ENCODE measurements around the gene INO80B. TPM values are rescaled to one million over a fixed set of nuclear protein-coding genes. Genes with fewer than 3 reads are reported as not detected.

The INO80B gene
- total RNA-seq, 1 experiment from 2014 or later = 24.0 TPM

DNA sequence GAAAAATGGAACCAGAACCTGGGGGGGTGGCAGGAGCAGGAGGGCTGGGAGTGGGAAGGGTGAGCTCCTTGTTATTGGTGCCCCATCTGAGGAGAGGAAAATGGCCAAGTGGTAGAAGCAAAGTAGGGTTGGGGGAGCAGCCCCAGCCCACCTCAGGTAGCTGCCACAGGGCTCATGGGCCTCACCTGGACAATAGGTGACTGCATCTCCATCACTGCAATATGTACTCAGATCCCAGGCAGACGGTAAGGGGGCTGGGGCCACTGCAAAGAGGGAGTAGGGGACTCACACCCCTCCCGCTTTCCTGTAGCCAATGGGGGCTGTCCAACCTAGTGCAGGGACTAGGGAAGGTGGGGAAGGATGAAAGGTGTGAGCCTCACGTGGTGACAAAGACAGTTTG is 37.7 kb upstream of the INO80B start:
- Histone ChIP-seq H3K4me3 (replicated peaks in 1 of 2; ENCODE audit: low read depth in 1 of 2, low read length in 2 of 2) (no peak overlapping the region), H3K4me2 (ENCODE audit: low read length) (no peak overlapping the region), H3K9me3 (ENCODE audit: control insufficient read depth in 1 of 2, insufficient read depth in 1 of 2, low read depth in 1 of 2, low read length in 2 of 2) (no peaks in the 10 kb centered on the region), H3K27me3 (ENCODE audit: insufficient read depth, low read length) (no peaks in the 10 kb centered on the region), H3K9ac (ENCODE audit: low read length) (no peak overlapping the region), H4K20me1 (ENCODE audit: insufficient read depth) (no peaks in the 10 kb centered on the region), H2AFZ (ENCODE audit: low read depth, low read length, poor library complexity, severe bottlenecking) (no peak overlapping the region), H3K79me2 (ENCODE audit: insufficient read depth, low read length) (no peaks in the 10 kb centered on the region), H3K9me2 (ENCODE audit: insufficient read depth) (no peaks in the 10 kb centered on the region), H3K4me1 (ENCODE audit: control insufficient read depth in 1 of 2, insufficient read depth in 2 of 2, low read length in 2 of 2) (peaks cover 0 to 18% of the 10 kb centered on the region in 2 experiments; a peak in 2 of 4 replicates), H3K27ac (ENCODE audit: low read depth, low read length) (no peak overlapping the region), H3K36me3 (ENCODE audit: control insufficient read depth in 1 of 2, insufficient read depth in 2 of 2, low read length in 2 of 2) (no peaks in the 10 kb centered on the region)
- DNase-seq (ENCODE audit: low read depth, low spot score) (no peak), ATAC-seq (no peak)
- ChIA-PET CTCF (no interaction called here), RAD21 (ENCODE audit: low non-redundant PET in 1 of 2, low total read pairs in 2 of 2, uncharacterized antibody in 2 of 2, unreplicated experiment in 2 of 2) (no interaction called here), POLR2A (no interaction called here)
- intact Hi-C loops (cut with micrococcal nuclease) = no loop called here
- no TSS peak for BruUV-seq (replicated peaks)
- TF ChIP-seq, protein P1, sequence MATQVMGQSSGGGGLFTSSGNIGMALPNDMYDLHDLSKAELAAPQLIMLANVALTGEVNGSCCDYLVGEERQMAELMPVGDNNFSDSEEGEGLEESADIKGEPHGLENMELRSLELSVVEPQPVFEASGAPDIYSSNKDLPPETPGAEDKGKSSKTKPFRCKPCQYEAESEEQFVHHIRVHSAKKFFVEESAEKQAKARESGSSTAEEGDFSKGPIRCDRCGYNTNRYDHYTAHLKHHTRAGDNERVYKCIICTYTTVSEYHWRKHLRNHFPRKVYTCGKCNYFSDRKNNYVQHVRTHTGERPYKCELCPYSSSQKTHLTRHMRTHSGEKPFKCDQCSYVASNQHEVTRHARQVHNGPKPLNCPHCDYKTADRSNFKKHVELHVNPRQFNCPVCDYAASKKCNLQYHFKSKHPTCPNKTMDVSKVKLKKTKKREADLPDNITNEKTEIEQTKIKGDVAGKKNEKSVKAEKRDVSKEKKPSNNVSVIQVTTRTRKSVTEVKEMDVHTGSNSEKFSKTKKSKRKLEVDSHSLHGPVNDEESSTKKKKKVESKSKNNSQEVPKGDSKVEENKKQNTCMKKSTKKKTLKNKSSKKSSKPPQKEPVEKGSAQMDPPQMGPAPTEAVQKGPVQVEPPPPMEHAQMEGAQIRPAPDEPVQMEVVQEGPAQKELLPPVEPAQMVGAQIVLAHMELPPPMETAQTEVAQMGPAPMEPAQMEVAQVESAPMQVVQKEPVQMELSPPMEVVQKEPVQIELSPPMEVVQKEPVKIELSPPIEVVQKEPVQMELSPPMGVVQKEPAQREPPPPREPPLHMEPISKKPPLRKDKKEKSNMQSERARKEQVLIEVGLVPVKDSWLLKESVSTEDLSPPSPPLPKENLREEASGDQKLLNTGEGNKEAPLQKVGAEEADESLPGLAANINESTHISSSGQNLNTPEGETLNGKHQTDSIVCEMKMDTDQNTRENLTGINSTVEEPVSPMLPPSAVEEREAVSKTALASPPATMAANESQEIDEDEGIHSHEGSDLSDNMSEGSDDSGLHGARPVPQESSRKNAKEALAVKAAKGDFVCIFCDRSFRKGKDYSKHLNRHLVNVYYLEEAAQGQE (IDR thresholded peaks at IDR 0.05; ENCODE audit: low read depth) = no peak
- TF ChIP-seq EGR1 (IDR thresholded peaks at IDR 0.05; ENCODE audit: low read depth) = no peak
- no peak for TF ChIP-seq ZNF274 (IDR thresholded peaks at IDR 0.05; ENCODE audit: low read depth, low read length)
- TF ChIP-seq EZH2phosphoT487 (IDR thresholded peaks at IDR 0.05; ENCODE audit: borderline replicate concordance) = no peak
- TF ChIP-seq, protein P2, sequence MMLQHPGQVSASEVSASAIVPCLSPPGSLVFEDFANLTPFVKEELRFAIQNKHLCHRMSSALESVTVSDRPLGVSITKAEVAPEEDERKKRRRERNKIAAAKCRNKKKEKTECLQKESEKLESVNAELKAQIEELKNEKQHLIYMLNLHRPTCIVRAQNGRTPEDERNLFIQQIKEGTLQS (IDR thresholded peaks at IDR 0.05) = no peak
- TF ChIP-seq SP1 (IDR thresholded peaks at IDR 0.05; ENCODE audit: low read depth) = no peak
- no peak for TF ChIP-seq JUND (IDR thresholded peaks at IDR 0.05)
- TF ChIP-seq, protein P3, sequence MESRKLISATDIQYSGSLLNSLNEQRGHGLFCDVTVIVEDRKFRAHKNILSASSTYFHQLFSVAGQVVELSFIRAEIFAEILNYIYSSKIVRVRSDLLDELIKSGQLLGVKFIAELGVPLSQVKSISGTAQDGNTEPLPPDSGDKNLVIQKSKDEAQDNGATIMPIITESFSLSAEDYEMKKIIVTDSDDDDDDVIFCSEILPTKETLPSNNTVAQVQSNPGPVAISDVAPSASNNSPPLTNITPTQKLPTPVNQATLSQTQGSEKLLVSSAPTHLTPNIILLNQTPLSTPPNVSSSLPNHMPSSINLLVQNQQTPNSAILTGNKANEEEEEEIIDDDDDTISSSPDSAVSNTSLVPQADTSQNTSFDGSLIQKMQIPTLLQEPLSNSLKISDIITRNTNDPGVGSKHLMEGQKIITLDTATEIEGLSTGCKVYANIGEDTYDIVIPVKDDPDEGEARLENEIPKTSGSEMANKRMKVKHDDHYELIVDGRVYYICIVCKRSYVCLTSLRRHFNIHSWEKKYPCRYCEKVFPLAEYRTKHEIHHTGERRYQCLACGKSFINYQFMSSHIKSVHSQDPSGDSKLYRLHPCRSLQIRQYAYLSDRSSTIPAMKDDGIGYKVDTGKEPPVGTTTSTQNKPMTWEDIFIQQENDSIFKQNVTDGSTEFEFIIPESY (IDR thresholded peaks at IDR 0.05; ENCODE audit: extremely low read depth, insufficient replicate concordance, low read length) = no peak
- no peak for TF ChIP-seq ZFX (IDR thresholded peaks at IDR 0.05)
- no peak for TF ChIP-seq CBX3 (IDR thresholded peaks at IDR 0.05; ENCODE audit: low read depth)
- TF ChIP-seq EZH2 (IDR thresholded peaks at IDR 0.05) = no peak
- TF ChIP-seq POLR2A (IDR thresholded peaks at IDR 0.05; ENCODE audit: borderline replicate concordance, extremely low read depth, insufficient read depth, insufficient read length) = no peak
- no peak for TF ChIP-seq ELF1 (IDR thresholded peaks at IDR 0.05; ENCODE audit: borderline replicate concordance, low read depth)
- no peak for TF ChIP-seq CEBPB (IDR thresholded peaks at IDR 0.05; ENCODE audit: low read depth)
- no peak for TF ChIP-seq TCF7L2 (IDR thresholded peaks at IDR 0.05; ENCODE audit: borderline replicate concordance, extremely low read depth, insufficient read depth, insufficient read length)
- no peak for TF ChIP-seq RAD21 (IDR thresholded peaks at IDR 0.05; ENCODE audit: low read depth)
- TF ChIP-seq SIN3A (IDR thresholded peaks at IDR 0.05; ENCODE audit: low read depth) = no peak
- TF ChIP-seq, protein P4, sequence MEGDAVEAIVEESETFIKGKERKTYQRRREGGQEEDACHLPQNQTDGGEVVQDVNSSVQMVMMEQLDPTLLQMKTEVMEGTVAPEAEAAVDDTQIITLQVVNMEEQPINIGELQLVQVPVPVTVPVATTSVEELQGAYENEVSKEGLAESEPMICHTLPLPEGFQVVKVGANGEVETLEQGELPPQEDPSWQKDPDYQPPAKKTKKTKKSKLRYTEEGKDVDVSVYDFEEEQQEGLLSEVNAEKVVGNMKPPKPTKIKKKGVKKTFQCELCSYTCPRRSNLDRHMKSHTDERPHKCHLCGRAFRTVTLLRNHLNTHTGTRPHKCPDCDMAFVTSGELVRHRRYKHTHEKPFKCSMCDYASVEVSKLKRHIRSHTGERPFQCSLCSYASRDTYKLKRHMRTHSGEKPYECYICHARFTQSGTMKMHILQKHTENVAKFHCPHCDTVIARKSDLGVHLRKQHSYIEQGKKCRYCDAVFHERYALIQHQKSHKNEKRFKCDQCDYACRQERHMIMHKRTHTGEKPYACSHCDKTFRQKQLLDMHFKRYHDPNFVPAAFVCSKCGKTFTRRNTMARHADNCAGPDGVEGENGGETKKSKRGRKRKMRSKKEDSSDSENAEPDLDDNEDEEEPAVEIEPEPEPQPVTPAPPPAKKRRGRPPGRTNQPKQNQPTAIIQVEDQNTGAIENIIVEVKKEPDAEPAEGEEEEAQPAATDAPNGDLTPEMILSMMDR (IDR thresholded peaks at IDR 0.05 in 2 of 3, conservative IDR thresholded peaks at IDR 0.05 in 1 of 3; ENCODE audit: borderline replicate concordance in 1 of 3, insufficient read depth in 1 of 3, low read depth in 2 of 3, low read length in 2 of 3) = no peak

Measured in HCT116 (cell line).